ENCODE results near the gene PDZD2. TPM values are rescaled to one million over a fixed set of nuclear protein-coding genes. Genes with fewer than 3 reads are reported as not detected.

Gene PDZD2
- total and polyA plus RNA-seq, 7 donors, result 1.2 to 11.7 (median 7.1) TPM

DNA sequence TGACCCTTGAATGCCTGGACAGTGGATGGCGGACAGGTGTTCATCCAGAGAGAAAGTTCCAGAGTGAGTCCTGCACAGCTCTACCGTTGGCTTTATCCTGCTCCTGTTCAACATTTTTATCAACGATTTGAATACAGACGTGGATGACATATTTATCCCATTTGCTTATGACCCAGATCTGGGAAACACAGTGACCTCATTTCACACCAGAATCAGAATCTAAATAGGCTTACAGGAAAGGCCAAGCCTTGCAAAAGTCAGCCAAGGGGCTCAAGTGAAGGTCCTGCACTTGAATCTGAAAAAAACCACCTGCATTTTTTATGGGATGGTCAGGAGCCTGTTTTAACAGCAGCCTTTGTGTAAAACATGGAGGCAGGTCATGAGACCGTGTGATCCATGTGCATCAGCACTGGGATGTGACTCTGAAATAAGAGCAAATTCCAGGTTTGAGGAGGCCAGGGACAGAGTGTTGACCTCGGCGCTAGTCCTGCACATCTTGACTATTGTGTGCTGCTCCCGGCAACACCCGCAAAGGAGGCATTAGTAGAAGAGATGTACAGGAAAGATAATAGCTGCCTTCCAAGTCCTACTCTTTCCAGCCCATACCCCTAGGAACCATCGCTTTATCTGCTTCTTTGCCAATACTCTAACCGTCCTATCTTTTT is 18.5 kb downstream of the PDZD2 start:
- no peak overlapping the region for H3K4me3 ChIP-seq
- DNase-seq, result no peak
- H3K27ac ChIP-seq, result no peak overlapping the region
- WGBS, 2 donors, result 84 to 88% methylated on average over 11 of the region's 11 CpGs
- H3K4me1 ChIP-seq, result no peaks in the 10 kb centered on the region
- H3K27me3 ChIP-seq, result no peaks in the 10 kb centered on the region
- no peak for TF ChIP-seq POLR2AphosphoS5 (IDR thresholded peaks at IDR 0.05)
- TF ChIP-seq, protein P1, sequence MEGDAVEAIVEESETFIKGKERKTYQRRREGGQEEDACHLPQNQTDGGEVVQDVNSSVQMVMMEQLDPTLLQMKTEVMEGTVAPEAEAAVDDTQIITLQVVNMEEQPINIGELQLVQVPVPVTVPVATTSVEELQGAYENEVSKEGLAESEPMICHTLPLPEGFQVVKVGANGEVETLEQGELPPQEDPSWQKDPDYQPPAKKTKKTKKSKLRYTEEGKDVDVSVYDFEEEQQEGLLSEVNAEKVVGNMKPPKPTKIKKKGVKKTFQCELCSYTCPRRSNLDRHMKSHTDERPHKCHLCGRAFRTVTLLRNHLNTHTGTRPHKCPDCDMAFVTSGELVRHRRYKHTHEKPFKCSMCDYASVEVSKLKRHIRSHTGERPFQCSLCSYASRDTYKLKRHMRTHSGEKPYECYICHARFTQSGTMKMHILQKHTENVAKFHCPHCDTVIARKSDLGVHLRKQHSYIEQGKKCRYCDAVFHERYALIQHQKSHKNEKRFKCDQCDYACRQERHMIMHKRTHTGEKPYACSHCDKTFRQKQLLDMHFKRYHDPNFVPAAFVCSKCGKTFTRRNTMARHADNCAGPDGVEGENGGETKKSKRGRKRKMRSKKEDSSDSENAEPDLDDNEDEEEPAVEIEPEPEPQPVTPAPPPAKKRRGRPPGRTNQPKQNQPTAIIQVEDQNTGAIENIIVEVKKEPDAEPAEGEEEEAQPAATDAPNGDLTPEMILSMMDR (IDR thresholded peaks at IDR 0.05), result no peak
- intact Hi-C loops (cut with DNase I), result no loop called here
- H3K36me3 ChIP-seq, result no peaks in the 10 kb centered on the region
- no peaks in the 10 kb centered on the region for H3K9me3 ChIP-seq

DNA sequence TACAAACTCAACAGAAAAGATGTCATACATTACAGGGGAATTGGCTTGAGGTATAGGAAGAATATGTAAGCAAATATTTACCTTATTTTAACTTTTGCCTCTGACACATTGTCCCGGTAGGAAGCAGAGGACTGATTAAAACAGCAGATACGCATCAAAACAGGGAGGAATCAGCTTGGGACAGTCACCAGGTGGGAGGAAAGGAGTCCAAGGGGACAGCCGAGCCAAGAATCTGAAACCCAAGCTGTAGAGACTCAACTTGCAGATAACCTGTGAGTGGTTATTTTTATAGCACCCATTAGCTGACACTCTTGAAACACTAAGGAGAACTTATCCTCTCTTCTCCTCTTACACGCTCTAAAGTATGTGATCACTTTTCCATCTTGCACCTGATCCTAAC is 22.3 kb downstream of the PDZD2 start:
- 66 to 85% methylated on average over 4 of the region's 4 CpGs for WGBS, 2 donors
- H3K27ac ChIP-seq, result no peak overlapping the region
- TF ChIP-seq EP300 (IDR thresholded peaks at IDR 0.05) (no peak), POLR2AphosphoS5 (IDR thresholded peaks at IDR 0.05) (no peak), POLR2A (IDR thresholded peaks at IDR 0.05) (no peak)
- TF ChIP-seq, protein P1 (IDR thresholded peaks at IDR 0.05), result no peak

DNA sequence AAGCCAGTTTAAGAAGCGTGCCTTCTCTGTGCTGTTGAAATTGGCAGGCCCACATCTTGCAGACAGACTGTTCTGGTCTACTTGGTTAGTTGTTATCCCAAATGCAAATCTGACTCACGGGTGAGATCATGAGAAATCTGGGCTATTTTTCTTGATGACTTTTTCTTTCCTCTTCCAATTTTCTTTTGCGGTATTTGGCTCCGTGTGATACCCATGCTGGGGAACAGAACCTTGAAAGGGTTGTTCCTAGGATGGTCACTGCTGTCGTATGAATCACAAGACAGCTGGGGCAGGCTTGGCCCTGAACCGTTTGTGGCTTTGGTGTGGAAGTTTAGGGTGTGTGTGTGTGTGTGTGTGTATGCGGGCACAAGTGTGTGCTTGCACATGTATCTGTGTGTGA is 24.6 kb downstream of the PDZD2 start:
- intact Hi-C loops (cut with DNase I), result no loop called here
- no peak overlapping the region for H3K4me3 ChIP-seq
- H3K27me3 ChIP-seq, result no peaks in the 10 kb centered on the region
- no peak overlapping the region for H3K27ac ChIP-seq
- no peaks in the 10 kb centered on the region for H3K4me1 ChIP-seq
- no peaks in the 10 kb centered on the region for H3K9me3 ChIP-seq
- no peaks in the 10 kb centered on the region for H3K36me3 ChIP-seq
- WGBS, 2 donors, result 74 to 80% methylated on average over 7 of the region's 7 CpGs
- DNase-seq, result no peak
- TF ChIP-seq EP300 (IDR thresholded peaks at IDR 0.05) (no peak), POLR2AphosphoS5 (IDR thresholded peaks at IDR 0.05) (no peak), POLR2A (IDR thresholded peaks at IDR 0.05) (no peak)
- TF ChIP-seq, protein P1 (IDR thresholded peaks at IDR 0.05), result no peak

More for the DNA sequence above, 22.3 kb downstream of the PDZD2 start:
- Histone ChIP-seq H3K4me1 (no peaks in the 10 kb centered on the region), H3K4me3 (no peak overlapping the region), H3K36me3 (no peaks in the 10 kb centered on the region), H3K9me3 (no peaks in the 10 kb centered on the region), H3K27me3 (no peaks in the 10 kb centered on the region)
- DNase-seq, result no peak
- intact Hi-C loops (cut with DNase I), result no loop called here

DNA sequence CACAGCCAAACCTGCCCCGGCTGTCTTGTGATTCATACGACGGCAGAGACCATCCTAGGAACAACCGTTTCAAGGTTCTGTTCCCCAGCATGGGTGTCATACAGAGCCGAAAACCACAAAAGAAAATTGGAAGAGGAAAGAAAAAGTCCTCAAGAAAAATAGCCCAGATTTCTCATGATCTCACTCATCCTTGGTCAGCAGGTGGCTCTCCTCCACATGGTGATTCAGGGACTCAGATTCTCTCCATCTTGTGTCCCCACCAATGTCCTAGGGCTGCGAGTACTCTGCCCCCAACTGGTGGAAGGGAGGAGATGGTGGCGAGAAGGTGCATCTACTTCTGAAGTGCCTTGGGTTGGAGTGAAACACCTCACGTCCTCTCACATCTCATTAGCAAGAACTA is 25.6 kb downstream of the PDZD2 start:
- Histone ChIP-seq H3K36me3 (no peaks in the 10 kb centered on the region), H3K27ac (no peak overlapping the region), H3K27me3 (no peaks in the 10 kb centered on the region), H3K4me3 (no peak overlapping the region), H3K4me1 (no peaks in the 10 kb centered on the region), H3K9me3 (no peaks in the 10 kb centered on the region)
- intact Hi-C loops (cut with DNase I), result no loop called here
- TF ChIP-seq POLR2A (IDR thresholded peaks at IDR 0.05) (no peak), POLR2AphosphoS5 (IDR thresholded peaks at IDR 0.05) (no peak)
- DNase-seq, result no peak
- 83% methylated on average over 8 of the region's 8 CpGs for WGBS, 2 donors

DNA sequence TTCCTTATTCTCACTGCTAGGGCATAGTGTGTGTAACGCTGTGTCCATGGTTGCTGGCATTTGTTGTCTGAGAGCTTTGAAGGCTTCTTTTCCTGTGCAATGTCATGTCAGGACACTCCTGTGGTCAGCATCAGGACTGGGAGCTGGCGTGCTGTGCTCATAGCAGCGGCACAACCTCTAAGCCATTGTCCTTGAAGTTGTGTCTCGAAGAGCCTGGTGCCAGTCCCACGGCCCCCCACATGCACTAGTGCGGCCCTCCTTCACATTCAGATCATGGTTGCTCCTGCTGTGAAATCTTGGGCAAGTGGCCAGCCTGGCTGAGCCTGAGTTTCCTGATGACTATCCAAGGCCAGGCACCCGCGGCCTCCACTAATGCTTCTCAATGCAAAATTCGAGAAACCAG is 32.4 kb downstream of the PDZD2 start:
- Histone ChIP-seq H3K27me3 (no peaks in the 10 kb centered on the region), H3K4me1 (no peaks in the 10 kb centered on the region), H3K9me3 (no peaks in the 10 kb centered on the region), H3K36me3 (no peaks in the 10 kb centered on the region), H3K27ac (no peak overlapping the region), H3K4me3 (no peak overlapping the region)
- intact Hi-C loops (cut with DNase I), result no loop called here
- 82 to 84% methylated on average over 9 of the region's 9 CpGs for WGBS, 2 donors
- TF ChIP-seq, protein P1 (IDR thresholded peaks at IDR 0.05), result no peak
- TF ChIP-seq POLR2AphosphoS5 (IDR thresholded peaks at IDR 0.05) (no peak), EP300 (IDR thresholded peaks at IDR 0.05) (no peak)
- DNase-seq, result no peak

Measured in sigmoid colon (tissue), 7 donors.